Fibroblast of the conjunctiva (primary cell): ENCODE data around the gene GPC4.
"Not testable (repeated sequence)": the region's sequence is repeated elsewhere in the genome, so short reads cannot be mapped to it uniquely, and the experiment has no call there.

Experiments
- DNase-seq: peaks from one replicate; pipeline ENCODE4 v3.0.0-alpha.2; 2010; ENCODE audit warnings: low read depth

Gene GPC4

DNA sequence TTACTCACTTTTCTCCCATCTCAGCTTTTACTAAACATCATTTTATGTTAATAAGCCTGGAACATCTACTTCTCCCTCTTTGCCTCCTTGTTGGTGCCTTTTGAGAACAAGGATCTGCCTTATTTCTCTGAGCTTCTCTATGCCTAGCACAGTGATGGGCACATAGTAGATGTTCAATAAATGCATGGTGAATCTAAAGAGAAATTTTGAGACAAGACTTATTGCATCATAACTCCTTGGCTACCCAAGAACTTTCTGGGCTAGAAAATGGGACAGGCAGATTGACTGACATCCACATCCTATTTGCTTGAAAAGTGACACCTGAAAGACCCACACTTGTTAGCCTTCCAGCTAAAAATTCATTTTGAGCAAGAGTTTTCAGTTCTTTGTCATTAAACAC lies 109.9 kb downstream of the GPC4 start:
- no peak for DNase-seq

DNA sequence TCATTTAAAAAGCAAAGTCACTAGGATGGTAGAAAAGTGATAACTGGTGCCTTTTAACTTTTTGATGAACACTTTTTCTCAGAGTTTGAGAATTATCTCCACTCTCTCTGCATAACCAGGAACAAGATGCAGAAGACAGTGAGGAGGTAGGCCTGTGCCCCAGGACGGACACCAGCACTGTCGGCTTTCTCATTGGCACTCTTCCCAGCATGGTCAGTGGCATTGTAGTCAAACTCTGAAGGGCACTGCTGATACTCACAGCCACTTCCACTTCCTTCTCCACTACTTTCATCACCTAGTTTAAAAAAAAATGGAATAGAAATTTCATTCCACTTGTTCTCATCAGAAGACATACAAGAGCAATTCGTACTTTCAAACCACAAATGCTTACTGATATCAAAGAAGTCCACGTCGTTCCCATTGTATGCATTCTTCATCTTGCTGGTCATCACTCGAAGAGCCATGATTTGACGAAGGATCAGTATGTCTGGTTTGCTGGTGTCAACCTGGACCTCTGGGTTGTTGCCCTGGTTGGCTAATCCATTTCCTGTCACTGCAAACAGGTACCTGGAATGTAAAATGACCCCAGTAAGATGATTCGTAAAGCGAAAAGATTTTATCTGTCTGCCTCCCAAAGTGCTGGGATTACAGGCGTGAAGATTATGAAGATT lies 112.4 kb downstream of the GPC4 start:
- no peak for DNase-seq

DNA sequence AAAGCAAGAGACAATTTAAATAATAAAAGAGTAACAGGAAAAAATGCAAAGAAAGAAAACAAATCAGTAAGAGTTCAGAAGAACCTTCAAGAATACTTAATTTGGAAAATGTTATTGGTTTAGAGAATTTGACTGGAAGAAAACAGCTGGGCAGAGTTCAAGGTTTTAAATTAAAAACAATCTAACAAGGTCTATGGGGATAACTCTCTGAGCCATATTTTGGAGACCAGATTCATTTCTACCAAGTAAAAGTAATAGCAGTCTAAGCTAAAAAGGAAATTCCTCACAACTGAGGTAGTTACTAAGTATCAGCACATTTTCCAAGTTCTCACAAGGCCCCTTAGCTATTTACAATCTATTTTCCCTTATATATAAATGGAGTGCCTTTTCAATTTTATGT lies 114.7 kb downstream of the GPC4 start:
- DNase-seq = no peak

DNA sequence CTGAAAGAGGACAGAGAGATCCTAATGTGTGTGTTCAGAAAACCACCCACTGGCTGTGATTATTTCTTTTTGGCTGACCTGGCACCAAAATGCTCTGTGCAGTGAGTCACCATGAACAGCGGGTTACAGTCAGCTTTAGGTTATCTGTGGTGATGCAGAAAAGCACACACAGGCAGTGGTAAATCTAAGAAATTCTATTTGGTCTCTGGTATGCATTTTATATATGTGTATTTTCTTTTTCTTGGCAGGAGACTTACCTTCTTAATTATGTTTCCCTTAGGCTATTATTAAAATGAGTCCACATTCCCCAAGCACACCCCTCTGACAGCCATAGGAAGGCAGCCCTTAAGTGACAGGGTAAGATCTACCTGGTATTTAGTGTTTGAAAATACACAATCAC lies 118.0 kb downstream of the GPC4 start:
- peak; percentile 6 for DNase-seq

DNA sequence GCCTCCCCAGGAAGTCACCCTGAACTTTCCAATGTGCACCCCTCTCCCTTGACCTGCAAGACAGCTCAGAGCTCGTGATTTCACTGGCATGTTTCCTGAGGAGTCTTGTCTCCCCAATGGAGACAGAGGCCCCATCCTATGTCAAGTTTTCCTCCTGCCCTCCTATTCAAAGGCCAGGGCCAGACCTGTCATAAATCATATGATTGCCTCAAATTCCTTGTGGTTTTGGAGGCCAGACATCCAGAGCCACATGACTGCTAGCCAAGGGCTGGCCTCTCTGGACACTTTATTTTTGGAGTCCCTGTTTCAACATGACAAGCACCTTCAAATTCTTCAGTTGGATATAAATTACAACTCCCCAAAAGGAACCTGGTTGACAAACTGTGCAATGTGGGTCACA lies 121.2 kb downstream of the GPC4 start:
- DNase-seq = no peak

DNA sequence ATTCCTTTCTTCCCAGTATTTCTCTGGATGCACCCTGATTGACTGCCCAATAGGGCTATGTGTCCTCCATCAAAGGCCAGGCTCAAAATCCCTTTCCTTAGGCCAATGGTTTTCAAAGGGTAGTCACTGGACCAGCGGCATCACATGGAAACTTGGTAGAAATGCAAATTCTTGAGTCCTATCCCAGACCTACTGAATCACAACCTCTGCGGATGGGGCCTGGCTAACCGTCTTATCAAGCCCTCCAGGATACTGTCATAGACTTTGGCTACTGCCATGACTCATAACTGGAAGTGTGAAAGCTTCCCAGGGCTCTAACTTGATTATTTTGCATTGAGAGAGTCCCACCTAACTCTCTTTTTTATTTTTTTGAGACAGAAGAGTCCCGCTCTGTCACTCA lies 125.2 kb downstream of the GPC4 start:
- no peak for DNase-seq

DNA sequence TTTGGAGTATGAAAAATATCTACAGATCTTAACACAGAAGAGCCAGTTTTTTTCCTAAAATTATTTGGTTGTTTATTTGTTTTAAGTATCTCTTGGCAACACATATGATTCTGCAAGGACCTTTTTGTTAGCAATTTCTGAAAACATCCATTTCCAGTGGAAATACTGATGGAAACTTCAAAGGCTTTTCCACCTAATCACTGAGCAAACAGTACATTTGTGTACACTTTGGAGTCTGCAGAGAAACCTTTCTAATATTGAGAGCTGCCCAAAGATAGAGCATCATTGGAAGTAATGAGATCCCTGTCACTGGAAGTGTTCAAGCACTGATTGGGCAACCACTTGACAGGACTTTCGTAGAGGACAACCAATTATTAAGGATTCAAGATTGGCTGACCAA lies 127.4 kb downstream of the GPC4 start:
- no peak for DNase-seq

DNA sequence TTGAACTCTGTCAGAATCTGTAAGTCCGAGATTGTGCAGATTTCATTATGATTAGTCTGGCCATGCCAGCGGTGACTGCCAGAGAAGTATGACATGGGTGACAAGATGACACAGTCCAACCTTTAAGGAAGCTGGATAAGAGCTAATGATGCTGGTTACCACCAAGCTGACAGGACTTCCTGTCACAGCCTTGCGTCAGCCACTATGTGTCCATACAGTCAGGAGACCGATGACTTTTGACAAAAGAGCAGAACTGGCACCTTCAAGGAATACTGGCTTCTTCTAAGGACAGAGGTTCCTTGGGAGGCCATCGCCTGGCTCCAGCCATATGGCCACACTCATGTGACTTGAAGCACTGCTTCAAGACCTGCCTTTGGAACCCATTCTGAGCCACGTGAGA lies 129.9 kb downstream of the GPC4 start:
- DNase-seq = no peak

DNA sequence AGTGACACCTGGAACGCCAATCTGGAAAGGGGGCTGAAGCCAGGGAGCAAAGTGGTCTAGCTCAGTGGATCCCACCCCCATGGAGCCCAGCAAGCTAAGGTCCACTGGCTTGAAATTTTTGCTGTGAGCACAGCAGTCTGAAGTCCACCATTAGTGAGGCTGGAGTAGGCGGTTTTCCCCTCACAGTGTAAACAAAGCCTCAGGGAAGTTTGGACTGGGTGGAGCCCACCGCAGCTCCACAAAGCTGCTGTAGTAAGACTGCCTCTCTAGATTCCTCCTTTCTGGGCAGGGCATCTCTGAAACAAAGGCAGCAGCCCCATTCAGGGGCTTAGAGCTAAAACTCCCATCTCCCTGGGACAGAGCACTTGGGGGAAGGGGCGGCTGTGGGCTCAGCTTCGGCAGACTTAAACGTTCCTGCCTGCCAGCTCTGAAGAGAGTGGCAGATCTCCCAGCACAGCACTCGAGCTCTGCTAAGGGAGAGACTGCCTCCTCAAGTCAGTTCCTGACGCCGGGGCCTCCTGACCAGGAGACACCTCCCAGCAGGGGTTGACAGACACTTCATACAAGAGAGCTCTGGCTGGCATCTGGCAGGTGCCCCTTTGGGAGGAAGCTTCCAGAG lies 136.1 kb downstream of the GPC4 start:
- not testable (repeated sequence) for DNase-seq

DNA sequence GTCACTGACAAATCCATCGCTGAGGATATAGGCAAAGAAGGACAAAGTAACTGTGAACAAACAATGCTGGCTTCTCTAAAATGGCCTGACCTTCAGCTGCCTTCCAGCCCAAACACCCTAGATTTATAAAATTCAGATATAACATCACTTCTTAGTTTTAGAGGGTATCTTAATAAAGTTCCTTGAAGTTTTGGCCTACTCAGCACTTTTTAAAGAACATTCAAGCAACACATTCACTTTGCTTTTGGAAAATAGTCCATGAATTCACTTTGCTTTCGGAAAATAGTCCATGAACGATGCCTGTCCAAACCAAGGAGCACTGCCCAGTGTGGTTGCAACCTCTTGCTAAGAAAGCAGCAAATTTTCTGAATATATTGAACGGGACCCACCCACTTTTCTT lies 142.1 kb downstream of the GPC4 start:
- no peak for DNase-seq

DNA sequence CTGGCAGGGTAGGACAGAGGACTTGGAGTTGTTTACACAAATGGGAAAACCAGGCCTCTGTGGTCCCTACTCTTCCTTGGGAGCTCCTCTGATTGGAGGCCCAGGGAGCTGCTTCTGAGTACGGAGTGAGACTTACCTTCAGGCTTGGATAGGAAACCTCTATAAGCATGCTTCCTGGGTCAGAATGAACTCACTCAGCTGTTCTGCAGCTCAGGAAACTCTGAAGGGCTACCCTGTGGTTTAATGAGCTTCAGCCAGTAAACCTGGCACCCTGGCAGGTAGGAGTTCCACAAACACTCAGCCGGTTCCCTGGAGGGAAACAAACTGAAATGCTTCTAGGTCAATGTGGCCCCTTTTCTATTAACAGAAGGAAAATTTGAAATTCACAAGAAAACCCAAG lies 146.1 kb downstream of the GPC4 start:
- DNase-seq = no peak

DNA sequence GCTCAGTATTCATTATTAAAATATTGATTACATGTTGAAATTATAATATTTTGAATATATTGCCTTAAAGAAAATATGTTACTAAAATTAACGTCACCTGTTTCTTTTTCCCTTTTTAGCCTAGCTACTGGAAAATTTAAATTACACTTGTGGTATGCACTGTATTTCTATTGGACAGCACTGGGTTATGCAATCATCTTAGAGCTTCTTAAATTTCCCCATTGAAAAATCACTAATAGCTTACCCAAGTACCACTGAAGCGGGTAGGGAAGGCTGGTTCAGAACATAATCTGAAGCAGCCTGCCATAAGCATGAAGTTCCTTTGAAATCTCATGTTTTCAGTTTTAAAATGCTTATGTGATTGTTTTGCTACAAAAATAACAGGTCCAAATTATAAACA lies 147.7 kb downstream of the GPC4 start:
- no peak for DNase-seq

DNA sequence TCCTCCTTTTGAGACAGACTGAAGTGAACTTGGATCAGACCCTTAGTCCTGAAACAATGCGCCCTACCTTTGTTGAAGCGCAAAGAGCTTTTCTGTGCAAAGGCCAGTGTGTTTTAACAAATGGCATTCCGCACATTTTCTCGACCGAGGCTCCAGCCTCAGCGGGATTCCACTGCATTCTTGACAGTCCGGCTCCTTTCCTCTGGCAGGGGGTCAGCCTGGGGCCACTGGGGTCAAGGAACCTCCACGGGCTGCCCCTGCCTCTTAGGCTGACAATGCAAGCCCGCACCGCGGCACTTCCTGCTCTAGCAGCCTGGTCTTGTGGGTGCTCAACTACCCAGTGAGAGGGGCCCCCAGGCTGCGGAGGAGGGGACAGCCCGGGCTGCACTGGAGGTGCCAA lies 150.0 kb downstream of the GPC4 start:
- DNase-seq = no peak

DNA sequence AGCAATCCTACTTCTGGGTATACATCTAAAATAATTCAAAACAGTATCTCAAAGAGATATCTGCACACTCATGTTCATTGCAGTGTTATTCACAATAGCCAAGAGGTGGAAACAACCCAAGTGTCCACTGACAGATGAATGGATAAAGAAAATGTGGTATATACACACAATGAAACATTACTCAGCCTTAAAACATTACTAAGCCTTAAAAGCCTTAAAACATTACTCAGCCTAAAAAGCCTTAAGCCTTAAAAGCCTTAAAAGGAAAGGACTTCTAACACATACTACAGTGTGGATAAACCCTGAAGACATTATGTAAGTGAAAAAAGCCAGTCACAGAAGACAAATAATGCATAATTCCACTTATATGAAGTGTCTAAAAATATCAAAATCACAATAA lies 156.8 kb downstream of the GPC4 start:
- no peak for DNase-seq

DNA sequence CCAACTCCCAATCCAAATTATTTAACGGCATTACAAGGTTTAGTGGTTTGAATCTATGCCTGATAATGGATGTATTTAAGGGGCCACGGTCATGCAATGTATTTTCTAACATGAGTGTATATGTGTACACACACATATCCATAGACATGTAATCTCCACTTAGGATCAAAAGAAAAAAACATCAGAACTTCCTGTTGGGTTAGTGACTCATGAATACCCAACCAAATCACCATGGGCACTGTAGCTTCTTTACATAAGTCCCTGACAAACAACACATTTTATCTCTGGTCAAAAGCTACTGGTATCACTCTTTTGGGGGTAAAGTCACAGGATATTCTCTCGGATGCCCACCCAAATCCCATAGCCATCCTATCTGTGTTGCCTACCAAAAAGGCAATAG lies 160.6 kb downstream of the GPC4 start:
- no peak for DNase-seq

DNA sequence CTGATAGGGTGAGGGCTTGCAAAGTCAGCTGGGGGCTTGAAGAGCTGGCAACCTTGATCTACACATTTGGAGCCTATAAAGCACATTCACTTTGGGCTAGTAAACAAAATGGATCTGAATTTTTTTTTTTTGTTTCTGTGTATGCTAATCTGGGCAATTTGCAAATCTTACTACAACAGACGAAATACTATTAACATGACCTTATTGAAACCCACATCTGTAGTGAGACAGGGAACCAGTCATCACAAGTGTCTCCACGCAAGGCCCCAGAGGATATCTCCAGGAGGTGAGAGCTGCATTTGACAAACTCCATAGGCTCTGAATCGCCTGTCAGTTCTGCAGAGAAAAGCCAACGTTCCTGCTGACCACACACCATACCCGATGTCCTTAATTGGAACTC lies 164.1 kb downstream of the GPC4 start:
- no peak for DNase-seq

DNA sequence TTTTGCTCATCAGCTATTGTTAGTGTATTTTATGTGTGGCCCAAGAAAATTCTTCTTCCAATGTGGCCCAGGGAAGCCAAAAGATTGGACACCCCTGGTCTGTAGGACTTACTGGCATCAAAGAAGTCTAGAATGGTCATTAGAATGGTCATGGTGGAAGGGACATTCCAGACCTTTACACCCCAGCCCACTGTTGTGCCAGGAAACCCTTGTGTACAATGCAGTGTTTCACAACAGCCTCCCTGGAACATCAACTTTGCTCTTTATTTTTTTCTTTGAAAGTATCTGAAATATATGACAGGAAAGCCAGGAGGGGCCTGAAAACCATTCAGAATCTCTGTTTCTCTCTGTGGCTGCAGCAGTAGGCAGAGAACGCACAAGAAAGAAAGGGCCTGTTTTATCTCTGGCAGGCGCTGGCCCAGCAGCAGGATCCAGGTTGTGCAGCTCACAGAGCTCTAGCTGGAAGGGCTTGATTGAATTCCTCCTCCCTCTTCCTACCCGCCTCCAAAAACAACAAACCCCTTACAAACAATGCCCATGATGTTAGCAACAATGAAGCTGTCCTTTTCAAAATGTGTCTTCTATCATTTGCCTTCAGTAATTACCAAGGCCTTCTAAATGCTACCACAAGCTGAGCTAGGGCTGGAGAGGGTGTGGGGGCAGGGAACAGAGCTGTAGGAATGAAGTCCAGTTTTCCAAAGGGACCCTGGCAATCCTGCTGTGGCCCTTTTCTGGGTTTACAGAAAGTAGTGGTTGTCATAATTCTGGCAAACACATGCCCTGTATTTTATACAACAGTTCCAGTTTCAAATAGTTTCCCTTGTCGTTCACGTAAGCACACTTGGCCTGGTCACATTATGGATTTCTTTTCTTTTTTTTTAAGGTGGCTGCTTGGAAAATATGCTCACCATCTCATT lies 164.8 kb downstream of the GPC4 start:
- no peak for DNase-seq
